SW 1271 (cell line): ENCODE measurements around the gene UFD1.

Experiments
- DNase-seq, 2 experiments: peaks; one replicate each; lab custom pipeline; 2025; lab: John Stamatoyannopoulos, UW

Gene UFD1

GRCh38 chr22:19470010-19470409, 9.0 kb downstream of the UFD1 start:
- no peak for DNase-seq

- no peak for DNase-seq
Measured at GRCh38 chr22:19469421-19469820, 9.6 kb downstream of the UFD1 start.

- no peak for DNase-seq
Measured at GRCh38 chr22:19467912-19468311, 11.1 kb downstream of the UFD1 start.

- DNase-seq: no peak
Measured at GRCh38 chr22:19466848-19467752, 11.9 kb downstream of the UFD1 start.

- no peak for DNase-seq
Measured at GRCh38 chr22:19466126-19466716, 12.8 kb downstream of the UFD1 start.

- DNase-seq: no peak
Measured at GRCh38 chr22:19464975-19465374, 14.0 kb downstream of the UFD1 start.

- DNase-seq: no peak
Measured at GRCh38 chr22:19464546-19464945, 14.4 kb downstream of the UFD1 start.

- DNase-seq: no peak
Measured at GRCh38 chr22:19463491-19464469, 15.2 kb downstream of the UFD1 start.

GRCh38 chr22:19463008-19463407, 16.0 kb downstream of the UFD1 start:
- no peak for DNase-seq

GRCh38 chr22:19461506-19461905, 17.5 kb downstream of the UFD1 start:
- no peak for DNase-seq

GRCh38 chr22:19460036-19460435, 19.0 kb downstream of the UFD1 start:
- DNase-seq: no peak

GRCh38 chr22:19457828-19458428, 21.1 kb downstream of the UFD1 start:
- no peak for DNase-seq

GRCh38 chr22:19456541-19456940, 22.5 kb downstream of the UFD1 start:
- no peak for DNase-seq

- DNase-seq: no peak
Measured at GRCh38 chr22:19455585-19456370, 23.2 kb downstream of the UFD1 start.

- no peak for DNase-seq
Measured at GRCh38 chr22:19455033-19455432, 24.0 kb downstream of the UFD1 start.

- no peak for DNase-seq
Measured at GRCh38 chr22:19454156-19454555, 24.8 kb downstream of the UFD1 start.

- DNase-seq: no peak
Measured at GRCh38 chr22:19453718-19454117, 25.3 kb downstream of the UFD1 start.

GRCh38 chr22:19451570-19451969, 27.4 kb downstream of the UFD1 start:
- no peak for DNase-seq

- no peak for DNase-seq
Measured at GRCh38 chr22:19450363-19451175, 28.4 kb downstream of the UFD1 start.

GRCh38 chr22:19449422-19449767, 29.6 kb downstream of the UFD1 start:
- no peak for DNase-seq
